H1 (cell line): ENCODE results near the gene TLK2. TPM values are rescaled to one million over a fixed set of nuclear protein-coding genes. Genes with fewer than 3 reads are reported as not detected.

Experiments used
- CTCF ChIA-PET: fragments of 300-600 bp; sonication (Branson Sonifier 250); formaldehyde crosslinking; loops from one replicate; lab custom pipeline; 2021; ENCODE audit not compliant: partially characterized antibody; lab: Charles Lee
- POLR2A ChIA-PET: fragments of 300-600 bp; sonication (Branson Sonifier 250); formaldehyde crosslinking; loops from one replicate; lab custom pipeline; 2021; ENCODE audit warnings: inconsistent platforms; ENCODE audit not compliant: partially characterized antibody; lab: Charles Lee
- DNase-seq, 2 experiments: peaks; one replicate each; pipeline versions ENCODE4 v3.0.0 to v3.0.0-alpha.2; 2010 to 2022; ENCODE audit warnings: low spot score in 2 of 2, low read depth in 1 of 2, mixed read lengths in 1 of 2
- FAIRE-seq: peaks from 2 replicates; lab custom pipeline; 2011; peaks lifted over from hg19 to GRCh38; lab: Jason Lieb, UNC
- H2AFZ ChIP-seq: 2 replicates; pipeline ENCODE4 v1.8.1; 2012; ENCODE audit warnings: low read length, inconsistent platforms
- H2AK5ac ChIP-seq: 2 replicates; pipeline ENCODE4 v1.6.1; 2013; ENCODE audit warnings: low read depth, low read length
- H2BK120ac ChIP-seq: replicated peaks from 2 replicates; pipeline ENCODE3; 2013; ENCODE audit warnings: low read depth, low read length, inconsistent platforms
- H2BK12ac ChIP-seq: 2 replicates; pipeline ENCODE4 v1.6.1; 2013; ENCODE audit warnings: low read depth, low read length
- H2BK15ac ChIP-seq: 2 replicates; pipeline ENCODE4 v1.6.1; 2013; ENCODE audit warnings: low read length
- H2BK20ac ChIP-seq: 2 replicates; pipeline ENCODE4 v1.6.1; 2013; ENCODE audit warnings: low read length
- H2BK5ac ChIP-seq: 2 replicates; pipeline ENCODE4 v1.6.1; 2013; ENCODE audit warnings: low read depth, low read length
- H3K14ac ChIP-seq: 2 replicates; pipeline ENCODE4 v1.6.1; 2013; ENCODE audit warnings: inconsistent platforms; ENCODE audit not compliant: insufficient read length
- H3K18ac ChIP-seq: 2 replicates; pipeline ENCODE4 v1.6.1; 2013; ENCODE audit warnings: low read length; ENCODE audit errors: extremely low read depth
- H3K23ac ChIP-seq: 2 replicates; pipeline ENCODE4 v1.6.1; 2013; ENCODE audit warnings: inconsistent platforms; ENCODE audit not compliant: insufficient read length
- H3K23me2 ChIP-seq: 2 replicates; pipeline ENCODE4 v1.6.1; 2013; ENCODE audit warnings: low read depth, low read length
- H3K27ac ChIP-seq: 2 replicates; pipeline ENCODE4 v1.6.1; 2011; ENCODE audit warnings: low read depth, low read length, inconsistent platforms
- H3K27me3 ChIP-seq, 4 experiments: replicated peaks in 1 of 4; 1 replicate in 1 of 4; 2 replicates in 3 of 4; pipeline versions ENCODE4 v1.6.1 to v1.8.1; 2011 to 2013; ENCODE audit warnings: low read length in 3 of 4, mild to moderate bottlenecking in 3 of 4, inconsistent platforms in 2 of 4, mixed read lengths in 2 of 4, moderate library complexity in 1 of 4; ENCODE audit not compliant: control insufficient read depth in 3 of 4, insufficient read depth in 3 of 4; ENCODE audit errors: extremely low read depth in 1 of 4
- H3K36me3 ChIP-seq, 4 experiments: 2 replicates each; pipeline versions ENCODE4 v1.6.1 to v1.8.1; 2011 to 2013; ENCODE audit warnings: mild to moderate bottlenecking in 4 of 4, low read length in 3 of 4, moderate library complexity in 2 of 4, control low read depth in 1 of 4, inconsistent platforms in 1 of 4; ENCODE audit not compliant: insufficient read depth in 4 of 4, control insufficient read depth in 2 of 4
- H3K4ac ChIP-seq: replicated peaks from 2 replicates; pipeline ENCODE3; 2013; ENCODE audit warnings: low read length, low read depth, mixed read lengths, inconsistent platforms; ENCODE audit not compliant: insufficient read length
- H3K4me1 ChIP-seq, 4 experiments: replicated peaks in 1 of 4; 1 replicate in 1 of 4; 2 replicates in 3 of 4; pipeline versions ENCODE4 v1.6.1 to v1.8.1; 2011 to 2013; ENCODE audit warnings: low read length in 3 of 4, inconsistent platforms in 2 of 4, mixed read lengths in 1 of 4; ENCODE audit not compliant: insufficient read depth in 4 of 4, control insufficient read depth in 3 of 4
- H3K4me2 ChIP-seq, 2 experiments: 2 replicates each; pipeline versions ENCODE4 v1.6.1 to v1.8.1; 2011 to 2013; ENCODE audit warnings: low read depth in 2 of 2, low read length in 2 of 2, control low read depth in 1 of 2, inconsistent platforms in 1 of 2, mild to moderate bottlenecking in 1 of 2; ENCODE audit not compliant: insufficient read depth in 1 of 2
- H3K4me3 ChIP-seq, 4 experiments: fragments of 200-600, 300-600 bp in 1 of 4; sonication (generic), shearing (Covaris generic), sonication (Bioruptor Twin) in 1 of 4; 2 replicates each; pipeline versions ENCODE4 v1.5.1 to v1.8.1; 2011 to 2016; ENCODE audit warnings: low read length in 4 of 4, low read depth in 3 of 4, control low read depth in 2 of 4, inconsistent platforms in 2 of 4, mild to moderate bottlenecking in 2 of 4, mixed read lengths in 1 of 4, moderate library complexity in 1 of 4; ENCODE audit not compliant: insufficient read depth in 2 of 4; ENCODE audit errors: extremely low read depth in 1 of 4
- H3K56ac ChIP-seq: replicated peaks from 2 replicates; pipeline ENCODE3; 2013; ENCODE audit warnings: low read depth, mild to moderate bottlenecking, mixed read lengths, low read length, inconsistent platforms; ENCODE audit not compliant: insufficient read length
- H3K79me1 ChIP-seq: 2 replicates; pipeline ENCODE4 v1.6.1; 2013; ENCODE audit warnings: low read depth, low read length, control low read depth
- H3K79me2 ChIP-seq, 2 experiments: 2 replicates each; pipeline versions ENCODE4 v1.6.1 to v1.8.1; 2012 to 2013; ENCODE audit warnings: low read length in 2 of 2, mild to moderate bottlenecking in 2 of 2, inconsistent platforms in 1 of 2; ENCODE audit not compliant: insufficient read depth in 2 of 2, control insufficient read depth in 1 of 2
- H3K9ac ChIP-seq, 4 experiments: replicated peaks in 1 of 4; 1 replicate in 1 of 4; 2 replicates in 3 of 4; pipeline versions ENCODE4 v1.6.1 to v1.8.1; 2011 to 2013; ENCODE audit warnings: low read depth in 3 of 4, low read length in 3 of 4, control low read depth in 2 of 4, mild to moderate bottlenecking in 2 of 4, moderate library complexity in 2 of 4, inconsistent platforms in 1 of 4; ENCODE audit errors: extremely low read depth in 1 of 4
- H3K9me3 ChIP-seq, 2 experiments: 2 replicates each; pipeline versions ENCODE4 v1.6.1 to v1.8.1; 2012 to 2013; ENCODE audit warnings: mild to moderate bottlenecking in 2 of 2, moderate library complexity in 2 of 2, control low read depth in 1 of 2, inconsistent platforms in 1 of 2, low read depth in 1 of 2, low read length in 1 of 2, mixed read lengths in 1 of 2; ENCODE audit not compliant: insufficient read depth in 2 of 2
- H4K20me1 ChIP-seq, 2 experiments: replicated peaks in 1 of 2; 2 replicates each; pipeline versions ENCODE3 to v1.8.1; 2011 to 2013; ENCODE audit warnings: inconsistent platforms in 2 of 2, low read length in 2 of 2, mild to moderate bottlenecking in 1 of 2; ENCODE audit not compliant: insufficient read depth in 2 of 2, control insufficient read depth in 1 of 2
- H4K5ac ChIP-seq: 2 replicates; pipeline ENCODE4 v1.6.1; 2013; ENCODE audit warnings: low read length, low read depth, mixed read lengths, inconsistent platforms; ENCODE audit not compliant: insufficient read length
- H4K8ac ChIP-seq: 2 replicates; pipeline ENCODE4 v1.8.0; 2013; ENCODE audit warnings: mild to moderate bottlenecking, moderate library complexity, low read length, inconsistent platforms; ENCODE audit not compliant: insufficient read depth; ENCODE audit errors: extremely low read depth
- H4K91ac ChIP-seq: replicated peaks from 2 replicates; pipeline ENCODE3; 2013; ENCODE audit warnings: low read length, mixed read lengths, inconsistent platforms; ENCODE audit not compliant: insufficient read length
- MAFK ChIP-seq: IDR thresholded peaks from 2 replicates; pipeline ENCODE4 v1.6.1; 2012; ENCODE audit warnings: low read depth, mild to moderate bottlenecking, improper control_type of control experiment, low read length
- NRF1 ChIP-seq: IDR thresholded peaks from 2 replicates; pipeline ENCODE4 v1.6.1; 2011; ENCODE audit warnings: mild to moderate bottlenecking, low read depth, low read length, improper control_type of control experiment
- POLR2A ChIP-seq, 2 experiments: IDR thresholded peaks; 1 replicate in 1 of 2; 2 replicates in 1 of 2; pipeline ENCODE4 v1.6.1; 2011; ENCODE audit warnings: low read depth in 2 of 2, low read length in 2 of 2, mild to moderate bottlenecking in 2 of 2; ENCODE audit errors: control extremely low read depth in 1 of 2
- POLR2AphosphoS5 ChIP-seq: IDR thresholded peaks from 2 replicates; pipeline ENCODE4 v1.6.1; 2011; ENCODE audit warnings: low read depth, low read length
- SP1 ChIP-seq: IDR thresholded peaks from 2 replicates; pipeline ENCODE4 v1.6.1; 2011; ENCODE audit warnings: low read depth, low read length
- SP4 ChIP-seq: IDR thresholded peaks from 2 replicates; pipeline ENCODE4 v1.6.1; 2012; ENCODE audit warnings: low read length, inconsistent platforms
- TAF1 ChIP-seq: IDR thresholded peaks from 2 replicates; pipeline ENCODE4 v1.6.1; 2011; ENCODE audit warnings: mild to moderate bottlenecking, low read depth, low read length
- WGBS, 2 experiments: shearing (Covaris generic) in 1 of 2; methylation state at CpG; one replicate each; pipeline versions ENCODE4 v1.1.6 to v1.1.7; 2013 to 2015; ENCODE audit warnings: low lambda C conversion rate in 2 of 2, mixed read lengths in 2 of 2, inconsistent platforms in 1 of 2, low coverage in 1 of 2, missing lambda C conversion rate in 1 of 2; ENCODE audit not compliant: insufficient replicate concordance in 2 of 2, insufficient coverage in 1 of 2, insufficient read length in 1 of 2; ENCODE audit errors: extremely low coverage in 1 of 2, missing lambda C conversion rate in 1 of 2; 5-methylcytosine and 5-hydroxymethylcytosine counted together
- polyA plus RNA-seq, 7 experiments: library from polyadenylated mRNA; depleted of rRNA in 3 of 7; stranded (reverse) in 5 of 7; unstranded in 2 of 7; fragments of >200 nt in 5 of 7; fragments of 200-250 nt in 2 of 7; gene quantifications; 1 replicate in 5 of 7; 2 replicates in 1 of 7; 4 replicates in 1 of 7; pipeline versions ENCODE4 v1.2.1 to v1.2.3, GENCODE V29; 2011 to 2013; ENCODE audit warnings: missing spikeins in 2 of 7, mixed read lengths in 2 of 7
- total RNA-seq: library from RNA; stranded (reverse); fragmentation: NEBNext Ultra II Directional; extraction: Animal tissue kit (Norgen Biotek cat#: 25700); gene quantifications from 2 replicates; pipeline ENCODE4 v1.2.1, GENCODE V29; 2021
- TF ChIP-seq, protein P1 (sequence below): IDR thresholded peaks from 2 replicates; pipeline ENCODE4 v1.6.1; 2012; ENCODE audit warnings: inconsistent platforms
- TF ChIP-seq, protein P2 (sequence below): IDR thresholded peaks from 2 replicates; pipeline ENCODE4 v1.6.1; 2012; ENCODE audit warnings: inconsistent platforms
- TF ChIP-seq, protein P3 (sequence below): IDR thresholded peaks from 2 replicates; pipeline ENCODE4 v1.6.1; 2011; ENCODE audit warnings: low read depth, mild to moderate bottlenecking, low read length; ENCODE audit not compliant: insufficient read depth

TLK2 gene
- total and polyA plus RNA-seq, 2 of the 8 experiments (the other 6 are each of a cell fraction or from before 2014, with no cell fraction given), result 43.1 to 59.9 TPM

DNA sequence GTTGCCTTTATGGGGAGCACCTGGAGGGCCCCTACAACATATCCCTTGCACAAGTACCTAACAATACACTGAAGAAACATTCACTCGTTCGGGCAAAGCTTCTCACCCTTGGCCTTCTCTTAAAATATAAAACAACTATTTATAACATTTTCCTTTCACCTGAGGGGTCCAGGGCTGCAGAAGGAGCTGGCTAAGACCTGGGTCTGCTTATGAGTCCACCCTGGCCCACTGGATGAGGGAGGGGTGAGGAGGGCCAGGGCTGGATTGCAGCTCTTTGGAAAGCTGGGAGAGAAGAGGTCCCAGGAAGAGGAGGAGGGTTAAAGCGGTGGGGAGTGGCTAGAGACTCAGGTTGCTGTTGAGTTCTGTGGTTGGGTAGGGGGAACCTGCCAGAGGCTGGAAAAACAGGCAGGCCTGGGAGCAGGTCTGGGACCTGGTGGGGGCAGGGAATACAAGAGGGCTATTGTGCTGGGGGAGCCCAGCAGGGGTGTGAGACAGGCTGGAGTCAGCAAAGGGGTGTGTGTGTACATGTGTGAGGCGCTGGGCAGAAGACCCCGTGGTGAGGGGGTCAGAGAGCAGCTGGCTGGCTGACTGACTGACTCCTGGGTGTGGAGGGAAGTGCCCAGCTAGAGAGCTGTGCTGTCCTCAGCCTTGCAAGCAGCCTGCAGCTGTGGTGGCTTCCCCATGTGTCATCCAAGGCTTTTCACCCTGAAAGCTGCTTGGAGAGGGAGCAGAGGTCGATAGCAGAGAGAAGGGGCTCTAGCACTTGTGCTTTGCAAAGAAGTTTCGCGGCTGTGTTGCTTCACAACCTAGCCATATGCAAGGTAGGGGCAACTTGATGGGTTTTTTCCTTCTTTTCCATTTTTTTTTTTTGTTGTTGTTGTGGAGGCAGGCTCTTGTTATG lies 138.6 kb downstream of the TLK2 start:
- H3K14ac ChIP-seq, result no peak overlapping the region
- no peak overlapping the region for H3K56ac ChIP-seq
- no peak overlapping the region; a peak in 3 of 7 replicates for H3K9ac ChIP-seq
- peaks cover 0 to 10% (median 2%) of the 10 kb centered on the region in 4 experiments; a peak in 6 of 8 replicates for H3K36me3 ChIP-seq
- no peak overlapping the region for H2BK20ac ChIP-seq
- no peak overlapping the region for H3K4ac ChIP-seq
- peak overlapping the region in 1 of 4 experiments; percentile 14; a peak in 2 of 8 replicates for H3K4me3 ChIP-seq
- ChIA-PET CTCF (interaction anchor here (1.1 to 1.5 kb wide), 2 partner anchors 64 to 76 kb away, joined by 3 to 5 read pairs; no protein-coding TSS in a partner anchor), POLR2A (interaction anchor here (0.7 to 1.6 kb wide), 6 partner anchors 8 to 524 kb away, joined by 3 to 6 read pairs (median 4); no protein-coding TSS in a partner anchor)
- FAIRE-seq (peak; percentile 71), DNase-seq (peak in 1 of 2 experiments; percentile 74)
- H3K79me2 ChIP-seq, result no peaks in the 10 kb centered on the region
- H2AFZ ChIP-seq, result no peak overlapping the region
- peak overlapping the region; percentile 27 for H4K5ac ChIP-seq
- peak overlapping the region; percentile 36; the same call in 1 of the 2 replicates for H3K18ac ChIP-seq
- H3K4me1 ChIP-seq, result peaks cover 0 to 12% (median 6%) of the 10 kb centered on the region in 4 experiments; a peak in 6 of 7 replicates
- H2BK12ac ChIP-seq, result no peak overlapping the region
- no peaks in the 10 kb centered on the region for H3K23me2 ChIP-seq
- peak overlapping the region; percentile 33 to 54; a peak in 3 of 4 replicates for H3K4me2 ChIP-seq
- H3K23ac ChIP-seq, result no peak overlapping the region
- no peaks in the 10 kb centered on the region for H3K9me3 ChIP-seq
- H3K27ac ChIP-seq, result peak overlapping the region; percentile 20; the same call in 1 of the 2 replicates
- H2BK5ac ChIP-seq, result peak overlapping the region; percentile 3
- H3K79me1 ChIP-seq, result peaks cover 3% of the 10 kb centered on the region; the same call in 1 of the 2 replicates
- no peak overlapping the region for H2BK15ac ChIP-seq
- no peaks in the 10 kb centered on the region for H4K20me1 ChIP-seq
- WGBS, 2 experiments, result 56% methylated on average over 8 of the region's 8 CpGs; no CpG with 5 or more reads in 1 of the 2 experiments
- H2AK5ac ChIP-seq, result no peak overlapping the region
- peak overlapping the region; percentile 81 for H4K8ac ChIP-seq
- no peaks in the 10 kb centered on the region for H3K27me3 ChIP-seq
- H4K91ac ChIP-seq, result no peak overlapping the region
- no peak overlapping the region for H2BK120ac ChIP-seq
- peak; percentile 51; the same call in 1 of the 2 replicates for TF ChIP-seq SP1
- peak; percentile 32 to 41; a peak in 2 of 3 replicates for TF ChIP-seq POLR2A (IDR thresholded peaks at IDR 0.05; ENCODE audit: control extremely low read depth in 1 of 2, low read depth in 2 of 2, low read length in 2 of 2)
- no peak for TF ChIP-seq MAFK
- TF ChIP-seq NRF1, result no peak
- TF ChIP-seq, protein P1, sequence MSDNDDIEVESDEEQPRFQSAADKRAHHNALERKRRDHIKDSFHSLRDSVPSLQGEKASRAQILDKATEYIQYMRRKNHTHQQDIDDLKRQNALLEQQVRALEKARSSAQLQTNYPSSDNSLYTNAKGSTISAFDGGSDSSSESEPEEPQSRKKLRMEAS, result peak; percentile 39; the same call in 1 of the 2 replicates
- TF ChIP-seq TAF1, result peak; percentile 35; the same call in 1 of the 2 replicates
- TF ChIP-seq POLR2AphosphoS5, result peak; percentile 67
- TF ChIP-seq, protein P2, sequence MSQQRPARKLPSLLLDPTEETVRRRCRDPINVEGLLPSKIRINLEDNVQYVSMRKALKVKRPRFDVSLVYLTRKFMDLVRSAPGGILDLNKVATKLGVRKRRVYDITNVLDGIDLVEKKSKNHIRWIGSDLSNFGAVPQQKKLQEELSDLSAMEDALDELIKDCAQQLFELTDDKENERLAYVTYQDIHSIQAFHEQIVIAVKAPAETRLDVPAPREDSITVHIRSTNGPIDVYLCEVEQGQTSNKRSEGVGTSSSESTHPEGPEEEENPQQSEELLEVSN, result no peak
- no peak for TF ChIP-seq SP4
- TF ChIP-seq, protein P3, sequence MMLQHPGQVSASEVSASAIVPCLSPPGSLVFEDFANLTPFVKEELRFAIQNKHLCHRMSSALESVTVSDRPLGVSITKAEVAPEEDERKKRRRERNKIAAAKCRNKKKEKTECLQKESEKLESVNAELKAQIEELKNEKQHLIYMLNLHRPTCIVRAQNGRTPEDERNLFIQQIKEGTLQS, result no peak
